ENCODE measurements around the gene C1QTNF4. TPM values are rescaled to one million over a fixed set of nuclear protein-coding genes. Genes with fewer than 3 reads are reported as not detected.

C1QTNF4 gene
- total and polyA plus RNA-seq, 10 of the 15 experiments (the other 5 are each of a cell fraction or from before 2014, with no cell fraction given) = 0.06 TPM; not detected in 9

DNA sequence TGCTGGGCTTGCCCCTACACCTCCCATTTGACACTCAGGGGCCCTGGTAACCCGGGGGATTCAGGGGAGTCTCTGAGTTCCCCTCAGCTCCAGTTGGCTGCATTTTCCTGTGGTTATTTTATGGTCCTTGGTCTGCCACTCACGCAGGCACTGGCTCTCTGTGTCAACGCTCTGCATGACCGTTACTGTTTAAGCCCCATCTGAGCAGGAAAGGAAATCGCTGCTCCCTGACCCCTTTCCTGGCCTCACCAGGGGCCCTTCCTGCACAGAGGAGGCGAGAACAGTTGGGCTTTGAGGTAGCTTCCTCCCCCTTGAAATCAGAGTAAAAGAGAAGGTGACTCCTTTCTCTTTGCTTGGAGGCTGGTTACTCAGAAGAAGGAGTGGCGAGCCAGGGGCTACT is 2.4 kb downstream of the C1QTNF4 start (continued):
- TF ChIP-seq, protein P1, sequence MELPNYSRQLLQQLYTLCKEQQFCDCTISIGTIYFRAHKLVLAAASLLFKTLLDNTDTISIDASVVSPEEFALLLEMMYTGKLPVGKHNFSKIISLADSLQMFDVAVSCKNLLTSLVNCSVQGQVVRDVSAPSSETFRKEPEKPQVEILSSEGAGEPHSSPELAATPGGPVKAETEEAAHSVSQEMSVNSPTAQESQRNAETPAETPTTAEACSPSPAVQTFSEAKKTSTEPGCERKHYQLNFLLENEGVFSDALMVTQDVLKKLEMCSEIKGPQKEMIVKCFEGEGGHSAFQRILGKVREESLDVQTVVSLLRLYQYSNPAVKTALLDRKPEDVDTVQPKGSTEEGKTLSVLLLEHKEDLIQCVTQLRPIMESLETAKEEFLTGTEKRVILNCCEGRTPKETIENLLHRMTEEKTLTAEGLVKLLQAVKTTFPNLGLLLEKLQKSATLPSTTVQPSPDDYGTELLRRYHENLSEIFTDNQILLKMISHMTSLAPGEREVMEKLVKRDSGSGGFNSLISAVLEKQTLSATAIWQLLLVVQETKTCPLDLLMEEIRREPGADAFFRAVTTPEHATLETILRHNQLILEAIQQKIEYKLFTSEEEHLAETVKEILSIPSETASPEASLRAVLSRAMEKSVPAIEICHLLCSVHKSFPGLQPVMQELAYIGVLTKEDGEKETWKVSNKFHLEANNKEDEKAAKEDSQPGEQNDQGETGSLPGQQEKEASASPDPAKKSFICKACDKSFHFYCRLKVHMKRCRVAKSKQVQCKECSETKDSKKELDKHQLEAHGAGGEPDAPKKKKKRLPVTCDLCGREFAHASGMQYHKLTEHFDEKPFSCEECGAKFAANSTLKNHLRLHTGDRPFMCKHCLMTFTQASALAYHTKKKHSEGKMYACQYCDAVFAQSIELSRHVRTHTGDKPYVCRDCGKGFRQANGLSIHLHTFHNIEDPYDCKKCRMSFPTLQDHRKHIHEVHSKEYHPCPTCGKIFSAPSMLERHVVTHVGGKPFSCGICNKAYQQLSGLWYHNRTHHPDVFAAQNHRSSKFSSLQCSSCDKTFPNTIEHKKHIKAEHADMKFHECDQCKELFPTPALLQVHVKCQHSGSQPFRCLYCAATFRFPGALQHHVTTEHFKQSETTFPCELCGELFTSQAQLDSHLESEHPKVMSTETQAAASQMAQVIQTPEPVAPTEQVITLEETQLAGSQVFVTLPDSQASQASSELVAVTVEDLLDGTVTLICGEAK (IDR thresholded peaks at IDR 0.05; ENCODE audit: borderline replicate concordance) = no peak
- no peak for TF ChIP-seq ZNF384 (IDR thresholded peaks at IDR 0.05; ENCODE audit: borderline replicate concordance, low read depth, low read length)
- no peak for TF ChIP-seq TARDBP (IDR thresholded peaks at IDR 0.05; ENCODE audit: borderline replicate concordance)
- TF ChIP-seq SRF (IDR thresholded peaks at IDR 0.05; ENCODE audit: low read depth in 2 of 2, low read length in 2 of 2) = no peak
- TF ChIP-seq ZBED1 (IDR thresholded peaks at IDR 0.05; ENCODE audit: borderline replicate concordance) = no peak

DNA sequence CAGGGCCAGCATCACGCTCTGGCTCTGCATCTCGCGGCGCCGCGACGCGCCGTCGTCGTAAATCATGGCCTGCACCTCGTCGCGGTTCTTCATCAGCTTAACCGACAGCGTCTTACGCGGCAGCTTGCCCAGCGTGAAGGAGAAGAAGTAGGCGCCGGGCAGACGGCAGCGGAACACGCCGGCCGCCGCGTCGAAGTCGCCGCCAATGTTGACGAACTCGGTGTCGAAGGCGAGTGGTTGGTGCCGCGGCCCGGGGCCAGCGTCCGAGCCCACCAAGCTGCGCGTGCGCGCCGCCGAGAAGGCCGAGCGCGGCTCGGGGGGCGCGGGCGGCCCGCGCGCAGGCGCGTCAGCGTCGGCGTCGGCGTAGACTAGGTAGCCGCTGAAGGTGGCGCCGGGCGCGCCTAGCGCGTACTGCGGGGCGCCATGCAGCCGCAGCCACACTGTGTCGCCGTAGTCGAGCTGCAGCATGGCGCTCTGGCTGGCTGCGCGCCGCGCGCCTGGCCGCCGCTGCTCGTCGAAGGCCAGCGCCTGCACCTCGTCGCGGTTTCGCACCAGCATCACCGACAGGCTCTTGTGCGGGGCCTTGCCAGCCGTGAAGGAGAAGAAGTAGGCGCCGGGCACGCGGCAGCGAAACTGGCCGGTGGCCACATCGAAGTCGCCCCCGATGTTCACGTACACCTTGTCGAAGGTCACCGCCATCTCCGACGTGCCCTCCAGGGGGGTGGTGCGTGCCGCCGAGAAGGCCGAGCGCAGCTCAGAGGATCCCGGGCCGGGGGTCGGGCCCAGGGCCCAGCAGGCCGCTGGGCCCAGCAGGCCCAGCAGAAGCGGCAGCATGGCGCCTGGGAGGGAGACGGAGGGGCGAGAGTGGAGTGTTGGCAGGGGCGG is 4.0 kb downstream of the C1QTNF4 start:
- ChIA-PET POLR2A (no interaction called here), SMC1A (ENCODE audit: uncharacterized antibody, unreplicated experiment) (no interaction called here)
- intact Hi-C loops (cut with micrococcal nuclease; ENCODE audit: unreplicated experiment) = no loop called here

More for the DNA sequence above, 4.0 kb downstream of the C1QTNF4 start:
- no peak overlapping the region for H2AFZ ChIP-seq (ENCODE audit: control insufficient read depth, low read depth, low read length)
- no peak overlapping the region for H3K27ac ChIP-seq (ENCODE audit: control insufficient read depth, insufficient read depth)
- H3K9ac ChIP-seq (ENCODE audit: control insufficient read depth, insufficient read depth, low read length) = no peak overlapping the region
- H3K36me3 ChIP-seq (ENCODE audit: control insufficient read depth in 2 of 2, insufficient read depth in 2 of 2, low read length in 1 of 2) = no peaks in the 10 kb centered on the region; a peak in 1 of 4 replicates
- no peaks in the 10 kb centered on the region for H4K20me1 ChIP-seq (ENCODE audit: control insufficient read depth, insufficient read depth)
- no peak overlapping the region for H3K4me3 ChIP-seq
- FAIRE-seq (no peak), DNase-seq (ENCODE audit: low read depth, low spot score) (no peak), ATAC-seq (no peak)
- in situ Hi-C loops (cut with MboI) = no loop called here
- 97% methylated on average over 81 of the region's 122 CpGs for WGBS (ENCODE audit: insufficient coverage, insufficient replicate concordance, low lambda C conversion rate, missing lambda C conversion rate)
- H3K9me3 ChIP-seq (replicated peaks; ENCODE audit: control insufficient read depth, insufficient read depth, low read length) = no peaks in the 10 kb centered on the region
- RAD21 ChIA-PET (ENCODE audit: unreplicated experiment) = no interaction called here
- peaks cover 7% of the 10 kb centered on the region for H3K4me1 ChIP-seq (ENCODE audit: control insufficient read depth, insufficient read depth, low read length)
- peaks cover 3 to 23% of the 10 kb centered on the region in 2 experiments for H3K27me3 ChIP-seq (replicated peaks in 1 of 2; ENCODE audit: control insufficient read depth in 2 of 2, insufficient read depth in 2 of 2, low read length in 1 of 2)
- CTCF ChIA-PET = interaction anchor here (1.6 kb wide), 1 partner anchor 27 kb away, joined by 4 read pairs; no protein-coding TSS in a partner anchor
- no peaks in the 10 kb centered on the region for H3K79me2 ChIP-seq (ENCODE audit: control insufficient read depth, insufficient read depth, low read length)
- TF ChIP-seq NR2C2 (IDR thresholded peaks at IDR 0.05; ENCODE audit: borderline replicate concordance, control insufficient read depth, insufficient read length, low read depth) (no peak), SMAD5 (IDR thresholded peaks at IDR 0.05; ENCODE audit: low read depth) (no peak), EZH2 (IDR thresholded peaks at IDR 0.05; ENCODE audit: borderline replicate concordance, control insufficient read depth, low read depth, low read length) (no peak)
- TF ChIP-seq, protein P2, sequence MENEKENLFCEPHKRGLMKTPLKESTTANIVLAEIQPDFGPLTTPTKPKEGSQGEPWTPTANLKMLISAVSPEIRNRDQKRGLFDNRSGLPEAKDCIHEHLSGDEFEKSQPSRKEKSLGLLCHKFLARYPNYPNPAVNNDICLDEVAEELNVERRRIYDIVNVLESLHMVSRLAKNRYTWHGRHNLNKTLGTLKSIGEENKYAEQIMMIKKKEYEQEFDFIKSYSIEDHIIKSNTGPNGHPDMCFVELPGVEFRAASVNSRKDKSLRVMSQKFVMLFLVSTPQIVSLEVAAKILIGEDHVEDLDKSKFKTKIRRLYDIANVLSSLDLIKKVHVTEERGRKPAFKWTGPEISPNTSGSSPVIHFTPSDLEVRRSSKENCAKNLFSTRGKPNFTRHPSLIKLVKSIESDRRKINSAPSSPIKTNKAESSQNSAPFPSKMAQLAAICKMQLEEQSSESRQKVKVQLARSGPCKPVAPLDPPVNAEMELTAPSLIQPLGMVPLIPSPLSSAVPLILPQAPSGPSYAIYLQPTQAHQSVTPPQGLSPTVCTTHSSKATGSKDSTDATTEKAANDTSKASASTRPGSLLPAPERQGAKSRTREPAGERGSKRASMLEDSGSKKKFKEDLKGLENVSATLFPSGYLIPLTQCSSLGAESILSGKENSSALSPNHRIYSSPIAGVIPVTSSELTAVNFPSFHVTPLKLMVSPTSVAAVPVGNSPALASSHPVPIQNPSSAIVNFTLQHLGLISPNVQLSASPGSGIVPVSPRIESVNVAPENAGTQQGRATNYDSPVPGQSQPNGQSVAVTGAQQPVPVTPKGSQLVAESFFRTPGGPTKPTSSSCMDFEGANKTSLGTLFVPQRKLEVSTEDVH (IDR thresholded peaks at IDR 0.05; ENCODE audit: low read depth, partially characterized antibody) = no peak
- BruUV-seq (replicated peaks) = no TSS peak
- H3K4me2 ChIP-seq (ENCODE audit: control insufficient read depth, insufficient read depth) = no peak overlapping the region
